Pons (tissue), 1 donor: ENCODE measurements around the gene KIAA0513.
"Not testable (repeated sequence)": the region's sequence is repeated elsewhere in the genome, so short reads cannot be mapped to it uniquely, and the experiment has no call there.

ENCODE experiments used
- DNase-seq: peaks from one replicate; pipeline ENCODE4 v3.0.0-alpha.2; 2016; ENCODE audit warnings: low spot score

The KIAA0513 gene

GRCh38 chr16:85029408-85029784 lies 1.8 kb downstream of the KIAA0513 start:
- DNase-seq, result no peak

DNA sequence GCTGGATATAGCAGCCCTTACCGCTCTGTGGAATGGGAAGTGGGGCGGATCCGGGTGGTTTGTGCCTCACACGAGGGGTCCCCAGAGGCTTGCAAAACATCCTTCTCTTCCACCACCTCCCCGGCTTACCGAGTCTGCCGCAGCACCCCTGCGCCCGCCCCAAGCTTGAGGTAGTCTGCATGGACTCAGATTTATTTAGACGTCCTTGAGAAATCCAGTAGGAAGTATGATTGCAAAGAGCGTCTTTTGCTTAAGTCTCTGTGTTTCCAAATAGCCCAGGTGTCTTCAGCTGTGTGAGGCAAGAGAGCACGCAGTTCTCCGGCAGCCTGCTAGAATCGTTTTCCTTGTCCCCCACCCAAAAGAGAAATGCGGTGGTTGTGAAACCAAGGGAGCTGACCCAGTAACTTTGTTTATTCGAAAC lies 2.4 kb downstream of the KIAA0513 start:
- DNase-seq, result no peak

DNA sequence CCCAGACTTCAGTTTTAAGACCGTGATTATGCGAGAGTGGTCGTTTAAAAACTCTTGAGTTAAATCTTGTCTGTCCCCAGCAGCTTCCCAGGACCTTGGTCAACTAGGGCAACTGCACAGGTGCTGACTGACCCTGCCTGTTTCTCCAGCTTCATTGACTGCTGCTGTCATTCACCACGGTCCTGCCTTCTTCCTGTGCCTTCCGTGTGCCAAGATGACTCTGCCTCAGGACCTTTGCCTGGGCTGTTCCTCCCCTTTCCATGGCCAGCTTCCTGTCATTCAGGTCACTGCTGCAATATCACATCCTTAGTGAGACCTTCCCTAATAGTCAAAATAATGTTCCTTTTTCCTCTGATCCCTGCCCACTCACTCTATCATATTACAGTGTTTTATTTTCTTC lies 3.9 kb downstream of the KIAA0513 start:
- DNase-seq, result no peak

- not testable (repeated sequence) for DNase-seq
Measured at GRCh38 chr16:85032187-85032586, 4.6 kb downstream of the KIAA0513 start.

- no peak for DNase-seq
Measured at GRCh38 chr16:85033171-85033570, 5.6 kb downstream of the KIAA0513 start.

DNA sequence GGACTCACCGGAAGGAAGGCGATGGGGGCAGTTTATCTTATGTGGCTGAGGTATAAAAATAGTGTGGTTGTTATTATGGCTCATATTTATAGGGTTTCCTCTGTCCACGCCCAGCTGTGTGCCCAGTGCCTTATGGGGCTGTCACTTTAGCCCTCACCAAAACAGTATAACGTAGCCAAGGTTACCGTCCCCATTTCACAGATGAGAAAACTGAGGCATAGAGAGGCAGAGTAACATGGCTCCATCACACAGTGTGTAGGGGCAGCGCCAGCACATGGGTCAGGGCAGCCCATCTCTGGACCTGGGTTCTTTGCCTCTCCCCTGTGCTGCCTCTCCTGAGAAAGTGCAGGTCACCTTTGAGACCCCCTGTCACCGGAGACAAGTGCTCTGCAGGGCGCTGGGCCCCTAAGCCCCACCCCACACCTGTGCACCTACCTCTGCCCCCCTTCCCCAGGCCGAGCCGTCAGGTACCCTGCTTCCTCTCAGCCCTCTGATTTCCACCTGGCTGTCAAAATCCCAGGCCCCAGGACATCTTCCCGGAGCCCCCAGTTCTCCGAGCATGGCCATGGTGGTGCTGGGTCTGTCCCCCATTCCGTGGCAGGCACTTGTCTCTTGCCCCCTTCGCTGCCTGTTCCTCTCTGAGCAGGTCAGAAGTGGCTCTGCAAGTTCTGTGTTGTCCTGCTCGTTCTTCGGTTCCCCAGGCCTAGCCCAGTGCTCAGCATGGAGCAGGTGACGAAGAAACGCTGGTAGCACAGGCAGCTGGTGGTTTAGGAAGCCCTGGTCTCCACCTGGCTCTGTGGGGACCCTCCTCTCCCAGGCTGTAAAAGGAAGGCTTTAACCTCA lies 7.2 kb downstream of the KIAA0513 start:
- DNase-seq, result no peak

GRCh38 chr16:85036236-85037049 lies 8.8 kb downstream of the KIAA0513 start:
- peak; percentile 48 for DNase-seq

- DNase-seq, result no peak
Measured at GRCh38 chr16:85037050-85037410, 9.4 kb downstream of the KIAA0513 start.

GRCh38 chr16:85037721-85038120 lies 10.1 kb downstream of the KIAA0513 start:
- DNase-seq, result no peak

DNA sequence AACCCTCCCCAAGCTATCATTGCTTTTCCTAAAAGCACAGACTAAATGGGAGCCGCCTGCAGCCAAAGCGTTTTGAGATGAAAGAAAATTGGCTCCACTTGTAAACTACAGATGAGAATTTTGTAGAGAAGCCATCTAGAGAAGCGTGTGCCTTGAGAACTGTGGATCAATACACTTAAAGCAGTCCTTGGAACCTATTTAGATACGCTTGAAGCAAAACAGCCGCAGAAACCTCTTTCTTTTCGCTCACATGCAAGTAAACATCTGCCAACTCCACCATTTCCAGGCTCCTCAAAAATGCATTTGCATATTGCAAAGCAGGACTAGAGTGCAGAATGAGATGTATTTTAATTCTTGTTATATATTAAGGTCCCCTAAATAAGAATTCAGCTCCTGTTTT lies 13.1 kb downstream of the KIAA0513 start:
- no peak for DNase-seq

- DNase-seq, result no peak
Measured at GRCh38 chr16:85041219-85042166, 13.9 kb downstream of the KIAA0513 start.

DNA sequence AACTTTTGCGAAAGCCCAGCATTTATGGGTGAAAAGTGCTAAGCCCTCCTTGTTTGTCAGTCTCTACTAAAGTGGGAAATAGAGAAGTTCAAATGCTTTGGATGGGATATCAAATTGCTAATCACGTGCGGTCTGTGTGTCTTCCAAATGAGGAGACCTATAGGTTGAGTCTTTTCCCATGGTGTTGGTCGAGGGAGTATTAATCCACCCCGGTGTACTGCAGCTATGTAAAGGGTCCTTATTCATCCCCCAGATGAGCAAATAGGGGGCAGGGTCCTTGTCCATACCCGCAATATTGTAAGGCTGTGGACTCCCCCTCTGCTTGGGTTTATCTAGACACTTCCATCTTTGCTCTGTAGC lies 14.6 kb downstream of the KIAA0513 start:
- DNase-seq, result no peak

DNA sequence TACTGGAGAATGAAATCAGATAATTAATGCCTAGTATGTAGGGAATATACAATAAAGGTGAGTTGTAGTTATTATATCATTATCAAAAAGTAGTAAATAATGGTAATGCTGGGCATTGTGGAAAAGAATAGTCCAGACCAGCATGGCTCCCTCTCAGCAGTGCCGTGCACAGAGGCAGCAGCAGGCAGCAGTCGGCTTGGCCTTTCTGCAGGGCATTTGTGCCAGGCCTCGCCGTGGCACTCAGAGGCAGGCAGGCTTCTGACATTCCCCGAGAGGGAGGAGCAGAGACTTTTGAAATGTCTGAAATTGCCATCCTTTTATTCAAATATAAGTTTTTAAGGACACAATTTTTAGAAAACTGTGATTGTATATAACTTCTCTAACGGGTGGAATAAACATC lies 15.0 kb downstream of the KIAA0513 start:
- no peak for DNase-seq

GRCh38 chr16:85045077-85045476 lies 17.5 kb downstream of the KIAA0513 start:
- no peak for DNase-seq

- DNase-seq, result no peak
Measured at GRCh38 chr16:85045641-85046471, 18.3 kb downstream of the KIAA0513 start.

- DNase-seq, result peak; percentile 63
Measured at GRCh38 chr16:85046472-85046916, 18.9 kb downstream of the KIAA0513 start.

- DNase-seq, result no peak
Measured at GRCh38 chr16:85046931-85047866, 19.6 kb downstream of the KIAA0513 start.

DNA sequence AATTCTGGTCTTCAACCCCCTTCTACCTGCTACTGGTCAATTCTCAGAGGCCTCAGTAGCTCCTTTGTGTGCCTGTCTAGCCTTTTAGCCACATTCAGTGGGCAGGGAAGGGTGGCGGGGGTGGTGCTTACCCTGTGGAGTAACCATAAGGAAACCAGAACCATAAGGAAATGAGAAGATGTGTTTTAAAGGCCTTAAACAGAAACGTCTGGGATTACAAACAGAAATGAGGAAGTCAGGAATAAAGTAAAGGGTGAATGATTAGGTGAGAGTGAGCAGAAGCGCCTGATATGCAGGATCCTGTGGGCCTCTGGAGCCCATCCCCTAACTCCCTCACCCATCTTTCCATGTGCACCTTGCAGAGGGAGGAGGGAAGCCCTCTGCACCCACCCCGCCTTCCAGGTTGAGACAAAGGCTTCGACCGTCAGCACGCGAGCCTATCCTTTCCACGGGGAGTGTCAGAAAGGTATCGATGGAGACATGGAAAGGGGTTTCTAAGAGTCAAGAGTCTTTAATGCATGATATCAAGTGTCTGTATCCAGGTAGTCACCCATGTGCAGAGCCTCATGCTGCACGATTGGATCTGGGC lies 20.4 kb downstream of the KIAA0513 start:
- DNase-seq, result no peak

DNA sequence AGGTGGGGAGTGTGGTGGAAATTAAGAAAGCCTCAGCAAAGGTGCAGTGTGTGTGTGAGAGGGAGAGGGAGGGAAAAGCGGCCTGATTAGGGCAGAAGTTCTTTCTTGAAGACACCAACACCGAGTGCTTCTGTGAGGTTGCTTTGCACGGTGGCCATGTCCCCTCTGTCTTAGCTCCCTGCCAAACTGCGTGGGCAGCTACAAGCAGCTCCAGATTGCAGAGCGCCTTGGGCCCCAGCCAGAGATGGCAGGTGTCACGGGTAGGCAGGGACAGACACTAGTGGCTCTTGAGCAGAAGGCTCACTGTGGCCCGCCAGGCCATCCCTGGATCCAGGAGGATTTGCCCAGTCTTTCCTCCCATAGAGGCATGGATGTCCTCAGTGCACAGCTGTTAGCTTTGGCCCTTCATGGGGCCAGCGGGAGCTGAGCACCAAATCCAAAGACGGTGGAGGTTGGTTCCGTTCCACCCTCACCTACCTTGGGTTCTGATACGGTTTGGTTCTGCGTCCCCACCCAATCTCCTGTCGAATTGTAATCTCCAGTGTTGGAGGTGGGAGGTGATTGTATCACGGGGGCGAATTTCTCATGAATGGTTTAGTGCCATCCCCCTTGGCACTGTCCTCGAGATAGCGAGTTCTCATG lies 21.4 kb downstream of the KIAA0513 start:
- no peak for DNase-seq
